GM18507 (cell line): Measurements from ENCODE around the gene PAMR1.

Experiments used
- DNase-seq: peaks from one replicate; pipeline ENCODE4 v3.0.0; 2011; ENCODE audit warnings: low read depth; ENCODE audit not compliant: insufficient read length; ENCODE audit errors: extremely low spot score
- FAIRE-seq: peaks from 2 replicates; lab custom pipeline; 2011; peaks lifted over from hg19 to GRCh38; lab: Jason Lieb, UNC

Gene PAMR1

DNA sequence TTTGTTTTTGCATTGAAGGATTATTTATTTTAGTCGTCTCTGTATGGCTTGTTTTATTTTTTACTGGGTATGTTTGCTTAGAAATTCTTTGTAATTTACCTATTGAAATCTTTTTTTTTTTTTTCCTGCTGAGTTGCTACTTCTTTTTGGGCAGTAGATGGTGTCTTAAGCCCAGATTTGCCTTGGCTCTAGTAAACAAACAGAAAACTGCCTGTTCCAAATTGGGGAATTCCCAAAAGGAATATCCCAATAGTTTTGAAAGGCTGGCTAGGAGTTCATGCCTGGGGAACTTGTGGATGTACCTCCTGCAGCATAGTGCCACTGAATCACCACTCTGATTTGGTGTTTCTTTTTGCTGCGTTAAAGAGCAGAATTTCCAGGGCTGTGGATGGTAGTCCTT, 17.7 kb downstream of the PAMR1 start:
- no peak for DNase-seq
- FAIRE-seq: no peak

DNA sequence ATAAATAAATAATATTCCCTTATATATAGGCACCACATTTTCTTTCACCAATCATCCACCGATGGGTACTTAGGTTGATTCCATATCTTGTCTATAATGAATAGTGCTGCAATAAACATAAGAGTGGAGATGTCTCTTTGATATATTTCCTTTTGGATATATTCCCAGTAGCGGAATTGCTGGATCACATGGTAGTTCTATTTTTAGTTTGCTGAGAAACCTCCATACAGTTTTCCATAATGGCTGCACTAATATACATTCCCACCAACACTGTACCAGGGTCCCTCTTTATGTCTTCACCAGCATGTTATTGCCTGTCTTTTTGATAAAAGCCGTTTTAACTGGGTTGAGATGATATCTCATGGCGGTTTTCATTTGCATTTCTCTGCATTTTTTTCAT, 23.6 kb downstream of the PAMR1 start:
- DNase-seq (no peak), FAIRE-seq (no peak)

DNA sequence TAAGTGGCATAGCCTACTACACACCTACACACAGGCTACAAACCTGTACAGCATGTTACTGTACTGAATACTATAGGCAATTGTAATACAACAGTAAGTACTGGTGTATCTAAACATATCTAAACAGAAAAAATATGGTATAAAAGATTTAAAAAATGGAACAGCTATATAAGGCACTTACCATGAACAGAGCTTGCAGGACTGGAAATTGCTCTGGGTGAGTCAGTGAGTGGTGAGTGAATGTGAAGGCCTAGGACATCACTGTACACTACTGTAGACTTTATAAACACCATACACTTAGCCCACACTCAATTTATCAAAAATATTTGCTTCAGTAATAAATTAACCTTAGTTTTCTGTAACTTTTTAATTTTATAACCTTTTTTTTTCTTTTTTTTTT, 24.7 kb downstream of the PAMR1 start:
- FAIRE-seq (no peak), DNase-seq (no peak)

DNA sequence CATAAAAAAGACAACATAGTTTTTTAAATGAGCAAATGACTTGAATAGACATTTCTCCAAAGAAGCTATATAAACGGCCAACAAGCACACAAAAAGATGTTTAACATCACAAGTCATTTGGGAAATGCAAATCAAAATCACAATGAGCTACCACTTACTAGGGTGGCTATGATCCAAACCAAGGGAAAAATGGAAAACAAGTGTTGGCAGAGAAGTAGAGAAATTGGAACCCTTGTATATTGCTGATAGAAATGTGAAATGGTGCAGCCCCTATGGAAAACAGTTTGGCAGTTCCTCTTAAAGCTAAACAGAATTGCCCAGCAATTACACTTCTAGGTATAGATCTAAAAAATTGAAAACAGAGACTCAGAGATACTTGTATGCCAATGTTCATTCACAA, 29.0 kb downstream of the PAMR1 start:
- DNase-seq (no peak), FAIRE-seq (no peak)

DNA sequence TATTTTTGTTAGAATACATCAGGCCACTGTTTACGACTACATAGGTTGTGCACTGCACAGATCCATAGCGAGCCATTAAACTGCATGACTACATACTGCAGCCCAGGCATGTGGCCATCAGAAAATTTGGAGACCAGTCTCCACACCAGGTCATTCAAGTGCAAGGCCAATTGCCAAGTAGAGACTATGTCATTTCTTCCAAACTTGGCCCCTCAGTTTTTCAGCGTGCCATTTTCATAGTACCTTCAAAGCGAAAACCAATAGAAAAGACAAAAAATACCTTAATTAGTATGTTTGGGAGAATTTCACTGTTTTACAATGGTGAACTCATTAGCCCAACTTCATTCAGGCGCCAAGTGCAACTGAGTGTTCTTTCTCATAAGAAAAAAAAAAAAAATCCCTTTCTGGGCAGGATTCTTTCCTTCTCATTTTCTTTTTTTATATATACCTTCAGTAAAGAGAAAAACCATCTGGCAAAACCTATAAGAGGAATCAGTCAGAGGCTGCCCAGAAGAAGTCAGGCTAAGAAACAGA, 30.4 kb downstream of the PAMR1 start:
- FAIRE-seq (no peak), DNase-seq (no peak)

DNA sequence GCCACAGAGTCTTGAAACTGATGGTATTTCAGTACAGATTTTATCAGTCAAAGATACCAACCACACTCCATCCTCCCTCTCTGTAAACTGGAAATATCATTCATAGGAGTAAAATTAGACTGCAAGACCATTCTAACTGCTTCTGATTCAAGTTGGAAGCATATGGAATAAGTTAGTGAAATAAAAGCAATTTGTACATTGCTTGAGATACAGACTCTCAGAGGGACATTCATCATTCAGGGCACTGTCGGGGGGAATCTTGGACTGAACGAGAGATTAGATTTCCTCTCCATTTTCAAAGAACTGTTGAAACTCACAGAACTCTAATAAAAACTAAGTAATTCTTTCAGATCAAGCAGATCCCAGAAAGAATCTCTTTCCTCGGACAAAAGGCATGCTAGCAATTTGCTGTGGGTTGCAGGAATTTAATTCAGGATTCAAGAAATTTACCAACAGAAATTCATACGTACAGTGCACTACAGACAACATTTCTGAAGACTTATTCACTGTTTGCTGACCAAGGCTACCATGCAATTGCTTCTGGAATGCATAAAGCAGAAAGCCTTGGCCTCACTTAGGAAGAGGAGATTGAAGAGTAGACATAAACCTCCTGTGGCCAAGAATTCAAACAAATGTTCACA, 34.1 kb downstream of the PAMR1 start:
- no peak for DNase-seq
- FAIRE-seq: no peak

DNA sequence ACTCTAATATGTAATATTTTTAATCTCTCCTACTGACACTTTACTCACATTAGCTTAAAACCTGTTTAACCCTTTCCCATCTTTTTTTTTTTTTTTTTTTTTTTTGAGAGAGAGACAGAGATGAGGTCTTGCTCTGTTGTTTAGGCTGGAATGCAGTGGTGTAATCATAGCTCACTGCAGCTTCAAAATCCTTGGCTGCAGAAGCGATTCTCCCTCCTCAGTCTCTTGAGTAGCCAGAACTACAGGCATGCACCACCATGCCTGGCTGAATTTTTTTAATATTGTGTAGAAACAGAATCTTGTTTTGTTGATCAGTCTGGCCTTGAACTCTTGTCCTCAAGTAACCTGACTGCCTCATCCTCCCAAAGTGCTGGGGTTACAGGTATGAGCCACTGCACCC, 37.3 kb downstream of the PAMR1 start:
- no peak for DNase-seq
- no peak for FAIRE-seq

DNA sequence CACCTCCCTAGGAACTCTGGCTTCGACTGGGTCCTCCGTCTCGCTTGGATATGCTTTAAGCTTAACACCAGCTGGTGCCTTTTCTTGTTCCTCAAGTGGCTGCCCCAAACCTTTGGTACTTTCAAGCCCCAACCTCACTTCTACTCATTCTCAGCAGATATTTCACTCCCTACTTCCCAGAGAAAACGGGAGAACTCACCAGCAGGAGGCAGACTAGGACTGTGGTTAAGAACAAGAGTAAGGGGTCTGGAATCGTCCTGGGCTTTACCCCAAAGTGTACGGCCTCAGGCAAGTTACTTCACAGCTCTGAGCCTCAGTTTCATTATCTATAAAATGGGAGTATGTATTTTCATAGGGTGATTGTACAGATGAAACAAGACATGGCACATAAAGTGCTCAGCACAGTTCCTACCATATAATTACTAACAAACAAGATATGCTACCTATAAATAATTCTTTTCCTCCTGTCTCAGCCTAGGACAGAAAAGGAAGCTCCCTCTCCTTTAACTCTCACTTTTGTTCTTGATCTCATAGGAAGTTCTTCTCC, 37.8 kb downstream of the PAMR1 start:
- DNase-seq (no peak), FAIRE-seq (no peak)

DNA sequence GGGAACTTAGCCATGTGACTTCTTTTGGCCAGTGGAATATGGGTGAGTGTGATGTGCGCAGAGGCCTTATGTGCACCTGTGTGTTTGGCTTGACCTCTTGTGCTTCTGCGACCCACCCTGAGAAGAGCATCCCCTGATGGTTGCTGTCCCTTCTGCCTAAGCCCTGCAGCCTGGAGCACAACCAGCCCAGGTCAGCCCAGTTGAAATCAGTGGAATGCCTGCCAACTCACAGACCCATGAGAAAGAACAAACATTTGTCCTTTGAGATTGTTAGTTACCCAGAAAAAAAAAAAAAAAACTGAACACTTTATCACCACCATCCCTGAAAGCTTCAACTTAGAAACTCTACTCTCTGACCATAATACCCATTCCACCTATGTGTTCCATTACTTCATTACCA, 38.5 kb downstream of the PAMR1 start:
- no peak for DNase-seq
- no peak for FAIRE-seq

DNA sequence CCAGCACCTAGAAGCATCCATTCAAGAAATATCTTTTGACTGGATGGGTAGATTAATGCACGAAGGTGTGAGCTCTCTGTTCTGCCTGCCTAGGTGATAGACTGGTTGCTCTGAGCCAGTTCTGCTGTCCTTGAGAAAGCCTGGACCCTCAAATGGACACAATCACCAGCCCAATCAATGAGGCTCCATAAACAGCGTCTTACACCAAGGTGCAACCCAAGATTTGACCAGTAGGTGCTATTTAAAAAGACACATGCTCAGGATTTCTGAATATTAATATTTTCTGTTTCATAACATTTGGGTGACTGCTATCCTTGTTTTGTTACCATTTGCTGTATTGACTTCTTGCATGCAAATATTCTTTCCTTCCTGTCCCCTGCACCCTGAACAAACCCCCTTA, 39.0 kb downstream of the PAMR1 start:
- FAIRE-seq: no peak
- no peak for DNase-seq

DNA sequence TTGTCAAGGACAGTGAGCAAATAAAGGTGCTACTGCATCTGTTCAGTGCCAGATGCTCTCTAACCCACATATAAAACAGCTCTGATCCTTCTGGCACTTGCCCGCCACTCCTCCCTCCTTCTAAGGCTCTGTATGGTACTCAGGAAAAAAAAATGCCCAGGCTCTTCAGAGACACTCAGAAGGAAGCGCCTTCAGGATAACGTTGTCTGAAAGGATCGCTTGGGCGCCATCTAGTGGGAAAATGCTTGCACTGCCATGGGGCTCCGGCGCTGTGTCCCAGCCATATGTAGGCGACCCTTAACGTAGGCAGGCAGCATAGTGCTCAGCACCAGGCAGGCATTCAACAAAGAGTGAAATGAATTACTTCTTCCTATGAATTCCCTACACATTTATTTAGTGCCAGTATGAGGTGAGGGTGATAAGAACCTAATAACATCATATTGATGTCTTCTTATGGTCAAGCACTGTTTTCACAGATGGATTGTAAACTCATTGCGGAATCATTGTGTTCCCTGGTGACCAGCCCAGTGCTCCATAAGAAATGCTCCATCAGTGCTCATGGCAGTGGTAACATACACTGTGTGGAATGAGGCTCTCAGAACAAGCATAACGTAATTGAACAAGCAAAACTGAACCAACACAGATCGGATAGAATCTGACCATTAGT, 39.6 kb downstream of the PAMR1 start:
- FAIRE-seq: peak; percentile 78

DNA sequence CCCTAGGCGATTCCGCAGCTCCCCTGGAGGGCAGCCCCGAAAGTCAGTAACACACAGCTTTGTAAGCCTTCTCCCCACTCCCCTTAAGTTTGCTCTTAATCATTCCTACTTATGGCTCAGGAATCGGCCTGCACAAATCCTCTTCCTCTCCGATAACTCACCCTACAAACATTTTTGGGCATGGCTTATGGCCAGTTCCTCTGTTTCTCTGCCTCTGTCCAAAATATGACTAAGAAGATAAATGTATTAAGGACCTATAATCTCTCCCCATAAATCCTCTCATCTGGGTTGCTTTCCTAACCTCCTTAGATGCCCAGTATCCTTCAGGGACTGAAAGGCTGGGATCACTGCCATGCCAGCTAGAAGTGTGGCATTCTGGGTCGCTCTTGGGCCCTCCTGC, 41.0 kb downstream of the PAMR1 start:
- DNase-seq (no peak), FAIRE-seq (no peak)

More for the DNA sequence above, 39.6 kb downstream of the PAMR1 start:
- peak; percentile 30 for DNase-seq

DNA sequence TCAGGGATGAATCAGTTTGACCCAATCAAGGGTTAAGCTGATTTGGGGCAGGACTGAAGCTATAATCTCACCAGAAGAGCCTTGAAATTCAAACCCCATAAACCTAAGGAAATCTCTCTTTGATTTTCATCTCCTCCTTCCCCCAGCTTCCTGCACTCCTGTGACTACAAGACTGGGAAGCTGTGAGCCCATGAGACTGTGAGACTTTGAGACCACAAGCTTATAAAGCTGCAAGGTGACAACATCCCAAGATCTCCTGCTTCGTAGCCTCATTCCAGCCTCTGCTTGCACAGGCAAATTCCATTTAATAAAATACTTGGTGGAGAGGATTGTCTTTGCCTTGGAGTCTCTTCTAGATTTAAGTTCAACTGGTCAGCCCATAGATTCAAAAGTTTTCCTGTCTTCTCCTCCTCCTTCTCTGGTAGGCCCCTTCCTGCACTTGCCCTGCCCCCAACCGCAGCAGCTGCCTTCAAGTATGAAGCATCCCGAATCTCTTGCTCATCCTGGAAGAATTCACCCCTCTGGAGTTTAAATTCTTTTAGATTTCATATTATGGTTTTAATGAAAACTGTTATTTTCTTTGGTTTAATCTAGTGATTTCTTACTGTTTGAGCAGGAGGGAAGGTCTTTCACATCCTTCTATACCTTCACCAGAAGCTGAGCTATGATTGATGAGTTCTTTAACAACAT, 42.1 kb downstream of the PAMR1 start:
- FAIRE-seq: no peak

DNA sequence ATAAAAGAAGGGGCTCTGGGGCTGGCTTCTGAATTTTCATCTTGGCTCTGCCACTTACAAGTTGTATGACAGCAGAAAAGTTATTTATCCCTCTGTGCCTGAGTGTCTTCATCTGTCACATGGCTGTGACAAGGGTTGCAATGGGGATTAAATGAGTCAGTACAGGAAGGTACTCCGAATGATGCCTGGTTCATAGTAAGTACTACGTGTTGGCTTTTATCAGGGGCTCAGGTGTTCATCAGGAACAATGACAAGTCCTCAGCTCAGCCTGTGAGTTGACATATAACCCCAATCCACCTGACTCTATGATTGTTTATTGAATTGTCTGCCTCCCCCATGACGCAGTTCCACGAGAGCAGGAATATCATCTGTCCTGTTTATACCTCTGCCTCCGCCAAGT, 45.7 kb downstream of the PAMR1 start:
- no peak for FAIRE-seq
- no peak for DNase-seq

More for the DNA sequence above, 42.1 kb downstream of the PAMR1 start:
- DNase-seq: no peak

DNA sequence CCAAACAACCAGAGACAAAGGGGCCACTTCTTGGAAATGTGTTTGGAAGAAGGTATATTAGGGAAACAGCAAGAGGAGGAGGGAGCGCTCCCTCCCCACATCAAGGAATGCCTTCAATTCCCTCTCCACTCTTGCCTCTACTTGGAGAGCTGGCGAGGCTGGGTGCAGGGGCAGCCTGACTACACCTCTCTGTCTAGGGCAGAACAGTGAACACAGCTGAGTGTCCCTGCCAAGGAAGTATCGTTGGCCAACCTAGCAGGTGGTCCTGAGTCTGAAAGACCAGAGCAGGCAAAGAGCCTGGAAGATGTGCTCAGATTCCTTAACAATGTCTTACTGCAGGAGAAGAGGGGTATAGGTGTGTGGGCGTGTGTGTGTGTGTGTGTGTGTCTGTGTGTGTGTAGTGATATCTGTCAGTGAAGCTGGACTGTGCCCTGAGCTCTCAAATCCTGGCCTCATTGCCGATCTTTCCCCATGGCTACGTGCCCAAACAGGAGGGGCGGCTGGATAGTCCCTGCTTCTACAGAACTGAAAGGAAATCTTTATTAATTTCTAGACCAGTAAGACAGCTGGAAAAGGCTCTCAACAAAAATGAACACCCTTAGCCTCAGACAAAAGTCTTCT, 46.8 kb downstream of the PAMR1 start:
- no peak for FAIRE-seq

DNA sequence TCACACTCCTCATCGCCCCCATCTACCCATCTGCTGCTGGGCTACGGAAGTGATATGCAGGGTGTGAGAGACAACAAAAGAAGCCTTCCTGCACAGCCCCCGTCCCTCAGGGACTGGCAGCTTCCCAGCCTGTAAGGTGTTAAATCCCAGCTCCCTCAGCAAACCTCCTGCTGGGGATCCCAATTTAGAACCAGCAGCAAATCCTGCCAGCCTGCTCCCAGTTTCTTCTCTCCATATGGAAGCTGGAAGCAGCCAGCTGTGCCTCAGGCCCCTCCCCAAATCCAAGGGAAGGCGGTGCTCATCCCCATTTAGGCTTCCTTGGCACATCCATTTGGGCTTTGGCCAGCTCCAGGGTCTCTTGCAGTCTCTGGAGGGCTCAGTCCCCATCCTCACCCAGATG, 47.5 kb downstream of the PAMR1 start:
- no peak for FAIRE-seq
- DNase-seq: no peak

More for the DNA sequence above, 46.8 kb downstream of the PAMR1 start:
- no peak for DNase-seq

DNA sequence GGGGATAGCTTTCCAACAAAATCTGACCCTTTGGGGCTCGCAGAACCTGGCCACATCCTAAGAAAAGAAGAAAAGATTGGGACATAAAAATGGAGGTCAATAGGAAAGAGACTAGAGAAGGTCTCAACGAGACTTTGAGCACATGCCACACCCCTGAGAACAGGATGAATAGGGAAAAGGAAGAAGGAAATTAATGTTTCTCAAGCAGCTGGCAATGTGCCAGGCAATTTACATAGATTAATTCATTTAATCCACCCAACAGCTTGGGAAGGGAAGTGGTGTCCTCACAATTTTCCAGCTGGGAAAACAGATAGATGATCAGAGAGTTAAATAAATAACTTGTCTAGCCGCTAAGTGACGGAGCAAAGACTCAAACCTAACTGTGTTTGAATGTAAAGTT, 50.7 kb downstream of the PAMR1 start:
- DNase-seq (no peak), FAIRE-seq (no peak)

DNA sequence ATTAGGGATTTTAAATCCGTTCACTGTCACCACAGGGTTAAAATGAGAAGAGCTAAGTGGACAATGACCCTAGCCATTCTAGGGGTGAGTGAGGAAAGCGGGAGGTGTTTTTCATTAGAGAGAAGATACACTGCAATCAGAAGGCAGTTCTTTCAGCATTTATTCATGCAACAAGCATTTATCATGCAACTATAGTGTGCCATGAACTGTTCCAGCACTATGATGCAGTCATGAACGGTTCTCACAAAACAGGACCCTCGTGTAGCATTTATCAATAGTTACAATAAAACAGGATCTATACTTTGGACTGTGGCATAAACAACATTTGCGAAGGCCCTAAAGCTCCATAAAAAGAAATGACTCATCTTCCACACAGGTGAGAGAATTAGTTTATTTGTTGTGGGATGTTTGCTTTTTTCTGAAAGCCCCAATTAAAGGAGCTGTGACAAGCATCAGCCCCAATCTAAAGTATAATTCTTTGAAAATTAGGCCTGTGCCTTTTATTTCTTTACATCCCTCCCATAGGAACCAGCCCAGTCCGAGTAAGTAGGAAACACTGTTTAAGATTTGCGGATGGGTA, 51.5 kb downstream of the PAMR1 start:
- FAIRE-seq (no peak), DNase-seq (no peak)

DNA sequence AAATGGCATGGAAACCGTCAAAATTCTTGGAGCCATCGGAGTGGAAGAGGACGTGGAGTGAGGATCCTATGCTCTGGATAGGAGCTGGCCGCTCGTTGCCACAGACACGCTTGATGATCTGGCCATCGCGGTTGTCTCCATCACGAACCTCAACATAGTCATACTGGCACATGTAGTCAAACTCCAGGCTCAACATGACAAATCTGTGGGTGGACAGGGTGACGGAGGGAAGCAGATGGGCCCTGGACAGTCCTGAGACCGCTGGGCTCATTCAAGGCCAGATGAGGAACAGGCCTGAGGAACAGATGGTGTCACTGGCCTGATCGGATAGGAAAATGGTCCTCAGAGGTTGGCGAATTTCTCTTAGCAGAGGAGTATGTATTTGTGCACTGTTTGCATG, 54.8 kb downstream of the PAMR1 start:
- FAIRE-seq (no peak), DNase-seq (no peak)

DNA sequence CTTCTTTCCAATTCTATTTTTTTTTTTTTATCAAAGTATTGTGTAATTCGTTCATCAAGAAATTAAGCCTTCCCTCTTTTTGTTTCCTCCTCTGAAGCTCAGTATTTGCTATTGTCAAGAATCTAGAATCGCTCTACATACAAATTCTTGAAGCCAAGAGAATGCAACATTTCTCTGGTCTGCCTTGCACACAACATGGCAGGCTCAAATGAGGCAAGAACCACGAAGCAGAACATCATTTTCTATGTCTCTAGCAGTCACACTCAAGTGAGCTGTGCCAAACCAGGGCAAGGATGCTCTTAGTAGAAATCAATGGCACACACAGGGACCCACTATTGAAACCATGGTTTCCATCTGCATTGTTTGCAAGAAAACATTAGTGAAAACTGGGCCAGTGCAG, 59.4 kb downstream of the PAMR1 start:
- no peak for FAIRE-seq
- no peak for DNase-seq
